Body of pancreas (tissue), 4 donors: ENCODE data around the gene HES6. TPM values are rescaled to one million over a fixed set of nuclear protein-coding genes. Genes with fewer than 3 reads are reported as not detected.

ENCODE experiments used
- ATAC-seq: fragments of 150-250 bp; one replicate; pipeline ENCODE4 v1.9.1; 2016
- DNase-seq, 4 donors: peaks; one replicate each; pipeline ENCODE4 v3.0.0-alpha.2; 2019
- H3K27ac ChIP-seq, 4 donors: fragments of 200-600 bp; sonication (generic); 1 replicate in 3 of 4; 2 replicates in 1 of 4; pipeline versions ENCODE4 v1.5.1 to v1.6.1; 2016 to 2019; ENCODE audit warnings: mild to moderate bottlenecking in 1 of 4, mixed read lengths in 1 of 4, moderate library complexity in 1 of 4
- H3K27me3 ChIP-seq, 2 donors: fragments of 200-600 bp; sonication (generic); one replicate each; pipeline ENCODE4 v1.6.0; 2016; ENCODE audit warnings: mild to moderate bottlenecking in 1 of 2
- H3K36me3 ChIP-seq, 2 donors: fragments of 200-600 bp; sonication (generic); replicated peaks in 1 of 2; 2 replicates each; pipeline ENCODE4 v1.5.1; 2016; ENCODE audit warnings: low read depth in 2 of 2; ENCODE audit not compliant: insufficient read depth in 1 of 2
- H3K4me1 ChIP-seq: fragments of 200-600 bp; sonication (generic); one replicate; pipeline ENCODE4 v1.6.0; 2016
- H3K4me3 ChIP-seq, 2 donors: fragments of 200-600 bp; sonication (generic); 1 replicate in 1 of 2; 2 replicates in 1 of 2; pipeline ENCODE4 v1.5.1; 2016 to 2019
- H3K9me3 ChIP-seq, 3 donors: fragments of 200-600 bp; sonication (generic); 1 replicate in 2 of 3; 2 replicates in 1 of 3; pipeline ENCODE4 v1.5.1; 2016
- POLR2A ChIP-seq, 3 donors: fragments of 450-650 bp; IDR thresholded peaks; one replicate each; pipeline ENCODE4 v1.6.1; 2016; ENCODE audit warnings: antibody characterized with exemption in 3 of 3, mild to moderate bottlenecking in 2 of 3
- WGBS, 2 donors: methylation state at CpG; one replicate each; pipeline ENCODE4 v1.1.5; 2017; 5-methylcytosine and 5-hydroxymethylcytosine counted together
- intact Hi-C: fragments of 100-400 bp; cut with DNase I; formaldehyde crosslinking; loops from one replicate; pipeline ENCODE4 v1.15.1; 2023
- total RNA-seq, 2 donors: library from RNA; depleted of rRNA; stranded (reverse); fragments of >200 nt; gene quantifications; one replicate each; pipeline ENCODE4 v1.1.0, GENCODE V29; 2016
- TF ChIP-seq, protein P1 (sequence below), 7 experiments: fragments of 450-650 bp in 4 of 7; fragments of 200-600 bp in 3 of 7; sonication (generic) in 3 of 7; IDR thresholded peaks; one replicate each; pipeline ENCODE4 v1.5.1; 2016 to 2019; ENCODE audit warnings: antibody characterized with exemption in 7 of 7

The HES6 gene
- total RNA-seq, 2 donors from 2014 or later: 15.5 to 29.3 TPM

DNA sequence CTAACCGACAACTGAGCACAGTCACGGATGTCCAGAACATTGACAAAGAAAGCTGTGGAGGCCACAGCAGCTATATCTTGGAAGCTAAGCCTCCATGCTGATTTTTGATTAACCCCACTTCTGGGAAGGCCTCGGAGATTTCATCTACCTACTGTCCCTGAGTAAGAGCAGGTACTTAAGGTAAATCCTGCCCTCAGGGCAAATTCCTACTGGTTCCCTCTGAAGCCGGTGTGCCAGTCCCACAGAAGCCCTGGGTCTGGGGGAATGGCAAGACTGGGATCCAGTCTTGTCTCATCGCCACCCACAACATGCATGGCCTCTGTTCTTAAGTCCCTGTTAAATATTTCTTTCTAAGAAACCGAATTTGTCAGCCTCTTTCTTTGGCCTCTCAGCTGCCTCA lies 29.9 kb upstream of the HES6 start:
- Histone ChIP-seq H3K9me3 (no peaks in the 10 kb centered on the region), H3K27ac (no peak overlapping the region), H3K4me1 (no peaks in the 10 kb centered on the region), H3K4me3 (no peak overlapping the region), H3K36me3 (peaks cover 5 to 13% of the 10 kb centered on the region in 2 donors), H3K27me3 (no peaks in the 10 kb centered on the region)
- intact Hi-C loops: no loop called here
- DNase-seq: no peak
- no peak for ATAC-seq
- TF ChIP-seq POLR2A (IDR thresholded peaks at IDR 0.05): no peak
- TF ChIP-seq, protein P1, sequence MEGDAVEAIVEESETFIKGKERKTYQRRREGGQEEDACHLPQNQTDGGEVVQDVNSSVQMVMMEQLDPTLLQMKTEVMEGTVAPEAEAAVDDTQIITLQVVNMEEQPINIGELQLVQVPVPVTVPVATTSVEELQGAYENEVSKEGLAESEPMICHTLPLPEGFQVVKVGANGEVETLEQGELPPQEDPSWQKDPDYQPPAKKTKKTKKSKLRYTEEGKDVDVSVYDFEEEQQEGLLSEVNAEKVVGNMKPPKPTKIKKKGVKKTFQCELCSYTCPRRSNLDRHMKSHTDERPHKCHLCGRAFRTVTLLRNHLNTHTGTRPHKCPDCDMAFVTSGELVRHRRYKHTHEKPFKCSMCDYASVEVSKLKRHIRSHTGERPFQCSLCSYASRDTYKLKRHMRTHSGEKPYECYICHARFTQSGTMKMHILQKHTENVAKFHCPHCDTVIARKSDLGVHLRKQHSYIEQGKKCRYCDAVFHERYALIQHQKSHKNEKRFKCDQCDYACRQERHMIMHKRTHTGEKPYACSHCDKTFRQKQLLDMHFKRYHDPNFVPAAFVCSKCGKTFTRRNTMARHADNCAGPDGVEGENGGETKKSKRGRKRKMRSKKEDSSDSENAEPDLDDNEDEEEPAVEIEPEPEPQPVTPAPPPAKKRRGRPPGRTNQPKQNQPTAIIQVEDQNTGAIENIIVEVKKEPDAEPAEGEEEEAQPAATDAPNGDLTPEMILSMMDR (IDR thresholded peaks at IDR 0.05): no peak
- 86 to 87% methylated on average over 5 to 6 of the region's 6 CpGs for WGBS, 2 donors

GRCh38 chr2:238267884-238268680 lies 28.2 kb upstream of the HES6 start:
- Histone ChIP-seq H3K36me3 (peaks cover 5 to 13% of the 10 kb centered on the region in 2 donors), H3K4me1 (peaks cover 13% of the 10 kb centered on the region), H3K4me3 (no peak overlapping the region), H3K27me3 (no peaks in the 10 kb centered on the region), H3K27ac (no peak overlapping the region), H3K9me3 (no peaks in the 10 kb centered on the region)
- TF ChIP-seq, protein P1 (IDR thresholded peaks at IDR 0.05): no peak
- TF ChIP-seq POLR2A (IDR thresholded peaks at IDR 0.05): no peak
- no peak for DNase-seq
- intact Hi-C loops: no loop called here
- ATAC-seq: no peak
- 91 to 92% methylated on average over 20 of the region's 20 CpGs for WGBS, 2 donors

DNA sequence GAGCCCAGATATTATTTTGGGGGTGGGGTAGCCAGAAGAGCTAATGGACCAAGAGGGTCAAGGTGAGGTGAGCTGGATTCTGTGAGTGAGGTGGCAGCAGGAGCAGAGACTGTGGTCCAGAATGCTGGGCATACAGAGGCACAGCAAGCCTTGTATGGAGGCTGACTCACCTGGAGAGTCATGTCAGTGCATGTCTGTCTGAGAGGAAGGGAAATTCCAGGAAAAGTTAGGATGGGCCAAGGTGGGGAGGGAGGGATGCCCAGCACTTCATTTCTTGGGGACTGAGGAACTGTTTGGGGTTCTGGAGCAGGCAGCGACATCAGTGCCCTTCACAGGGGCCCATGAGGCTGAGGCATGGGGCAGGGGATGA lies 27.5 kb upstream of the HES6 start:
- Histone ChIP-seq H3K27ac (no peak overlapping the region), H3K27me3 (no peaks in the 10 kb centered on the region), H3K9me3 (no peaks in the 10 kb centered on the region), H3K4me1 (peaks cover 17% of the 10 kb centered on the region), H3K36me3 (peaks cover 0 to 8% of the 10 kb centered on the region in 2 donors), H3K4me3 (no peak overlapping the region)
- 83 to 100% methylated on average over 1 of the region's 1 CpG for WGBS, 2 donors
- intact Hi-C loops: no loop called here
- ATAC-seq: no peak
- DNase-seq: no peak
- TF ChIP-seq, protein P1 (IDR thresholded peaks at IDR 0.05): no peak
- TF ChIP-seq POLR2A (IDR thresholded peaks at IDR 0.05): no peak

- Histone ChIP-seq H3K9me3 (no peaks in the 10 kb centered on the region), H3K36me3 (peaks cover 0 to 8% of the 10 kb centered on the region in 2 donors), H3K27ac (no peak overlapping the region), H3K27me3 (no peaks in the 10 kb centered on the region), H3K4me1 (peaks cover 17% of the 10 kb centered on the region), H3K4me3 (no peak overlapping the region)
- 88 to 93% methylated on average over 11 of the region's 11 CpGs for WGBS, 2 donors
- TF ChIP-seq, protein P1 (IDR thresholded peaks at IDR 0.05): no peak
- TF ChIP-seq POLR2A (IDR thresholded peaks at IDR 0.05): no peak
- intact Hi-C loops: no loop called here
- DNase-seq: no peak
- no peak for ATAC-seq
Measured at GRCh38 chr2:238265605-238266004, 25.8 kb upstream of the HES6 start.

DNA sequence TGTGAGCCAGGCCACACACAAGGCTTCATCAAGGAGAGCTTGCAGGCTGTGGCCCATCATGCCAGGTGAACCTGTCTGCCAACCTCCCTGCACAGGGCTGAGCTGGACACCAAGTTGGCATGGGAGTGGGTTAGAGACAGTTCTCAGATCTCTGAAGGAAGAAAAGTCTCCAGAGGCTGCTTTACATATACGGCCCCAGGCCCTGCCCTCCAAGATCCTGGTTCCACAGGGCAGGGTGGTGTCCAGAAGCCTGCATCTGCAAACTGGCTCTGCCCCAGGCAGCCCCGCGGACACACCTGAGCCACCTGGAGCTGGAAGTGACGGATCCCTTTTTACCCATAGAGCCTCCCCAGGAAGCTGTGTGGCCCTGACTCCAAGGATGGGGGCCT lies 24.2 kb upstream of the HES6 start:
- H3K4me1 ChIP-seq: peaks cover 17% of the 10 kb centered on the region
- ATAC-seq (no peak), DNase-seq (no peak)
- no peak overlapping the region for H3K4me3 ChIP-seq
- WGBS, 2 donors: 68 to 77% methylated on average over 4 of the region's 4 CpGs
- TF ChIP-seq POLR2A (IDR thresholded peaks at IDR 0.05): no peak
- TF ChIP-seq, protein P1 (IDR thresholded peaks at IDR 0.05): no peak
- peak overlapping the region in 3 of 4 donors; percentile 30 to 57 (median 42) for H3K27ac ChIP-seq
- no peaks in the 10 kb centered on the region for H3K9me3 ChIP-seq
- H3K36me3 ChIP-seq: peaks cover 0 to 10% of the 10 kb centered on the region in 2 donors
- no peaks in the 10 kb centered on the region for H3K27me3 ChIP-seq
- intact Hi-C loops: loop anchor here (5.0 kb wide), 1 partner anchor 407 kb away; the partner anchor contains the start of gene RAMP1
